Fibroblast of mammary gland (primary cell): ENCODE data around the gene RGL1.

Experiments
- DNase-seq: peaks from one replicate; pipeline ENCODE4 v3.0.0-alpha.2; 2010; ENCODE audit warnings: low read depth
- H3K4me3 ChIP-seq: 2 replicates; pipeline ENCODE4 v1.5.1; 2011; ENCODE audit warnings: low read depth, mild to moderate bottlenecking, low read length, moderate library complexity; ENCODE audit not compliant: control insufficient read depth
- TF ChIP-seq, protein P1 (sequence below): conservative IDR thresholded peaks from 2 replicates; pipeline ENCODE4 v1.5.1; 2011; ENCODE audit warnings: low read depth, low read length, inconsistent platforms; ENCODE audit not compliant: control insufficient read depth, insufficient read depth

Gene RGL1

GRCh38 chr1:183886853-183887252, 81.9 kb downstream of the RGL1 start:
- TF ChIP-seq, protein P1, sequence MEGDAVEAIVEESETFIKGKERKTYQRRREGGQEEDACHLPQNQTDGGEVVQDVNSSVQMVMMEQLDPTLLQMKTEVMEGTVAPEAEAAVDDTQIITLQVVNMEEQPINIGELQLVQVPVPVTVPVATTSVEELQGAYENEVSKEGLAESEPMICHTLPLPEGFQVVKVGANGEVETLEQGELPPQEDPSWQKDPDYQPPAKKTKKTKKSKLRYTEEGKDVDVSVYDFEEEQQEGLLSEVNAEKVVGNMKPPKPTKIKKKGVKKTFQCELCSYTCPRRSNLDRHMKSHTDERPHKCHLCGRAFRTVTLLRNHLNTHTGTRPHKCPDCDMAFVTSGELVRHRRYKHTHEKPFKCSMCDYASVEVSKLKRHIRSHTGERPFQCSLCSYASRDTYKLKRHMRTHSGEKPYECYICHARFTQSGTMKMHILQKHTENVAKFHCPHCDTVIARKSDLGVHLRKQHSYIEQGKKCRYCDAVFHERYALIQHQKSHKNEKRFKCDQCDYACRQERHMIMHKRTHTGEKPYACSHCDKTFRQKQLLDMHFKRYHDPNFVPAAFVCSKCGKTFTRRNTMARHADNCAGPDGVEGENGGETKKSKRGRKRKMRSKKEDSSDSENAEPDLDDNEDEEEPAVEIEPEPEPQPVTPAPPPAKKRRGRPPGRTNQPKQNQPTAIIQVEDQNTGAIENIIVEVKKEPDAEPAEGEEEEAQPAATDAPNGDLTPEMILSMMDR, result no peak
- DNase-seq, result no peak
- H3K4me3 ChIP-seq, result no peak overlapping the region

GRCh38 chr1:183887826-183888819, 83.2 kb downstream of the RGL1 start:
- no peak overlapping the region for H3K4me3 ChIP-seq
- peak; percentile 32 for DNase-seq
- TF ChIP-seq, protein P1, result no peak

DNA sequence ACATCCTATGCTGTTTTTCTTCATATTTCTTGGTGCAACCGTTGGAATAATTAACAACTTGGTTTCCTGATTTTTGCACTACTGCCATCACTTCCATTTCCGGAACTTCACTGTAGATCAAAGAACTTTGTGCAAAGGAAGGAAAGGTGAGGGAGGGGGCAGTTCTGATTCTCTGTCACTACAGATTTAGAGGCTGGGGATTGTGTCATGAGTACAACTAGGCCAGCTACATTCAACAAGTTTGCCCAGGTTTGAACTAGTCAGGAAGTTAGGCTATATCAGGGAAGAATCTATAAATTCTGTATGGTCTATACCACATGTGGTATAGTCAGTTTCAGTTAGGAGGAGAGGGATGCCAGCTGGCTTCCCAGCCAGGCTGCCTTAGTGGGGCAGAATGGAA, 84.2 kb downstream of the RGL1 start:
- DNase-seq, result no peak
- H3K4me3 ChIP-seq, result no peak overlapping the region
- TF ChIP-seq, protein P1, result no peak

DNA sequence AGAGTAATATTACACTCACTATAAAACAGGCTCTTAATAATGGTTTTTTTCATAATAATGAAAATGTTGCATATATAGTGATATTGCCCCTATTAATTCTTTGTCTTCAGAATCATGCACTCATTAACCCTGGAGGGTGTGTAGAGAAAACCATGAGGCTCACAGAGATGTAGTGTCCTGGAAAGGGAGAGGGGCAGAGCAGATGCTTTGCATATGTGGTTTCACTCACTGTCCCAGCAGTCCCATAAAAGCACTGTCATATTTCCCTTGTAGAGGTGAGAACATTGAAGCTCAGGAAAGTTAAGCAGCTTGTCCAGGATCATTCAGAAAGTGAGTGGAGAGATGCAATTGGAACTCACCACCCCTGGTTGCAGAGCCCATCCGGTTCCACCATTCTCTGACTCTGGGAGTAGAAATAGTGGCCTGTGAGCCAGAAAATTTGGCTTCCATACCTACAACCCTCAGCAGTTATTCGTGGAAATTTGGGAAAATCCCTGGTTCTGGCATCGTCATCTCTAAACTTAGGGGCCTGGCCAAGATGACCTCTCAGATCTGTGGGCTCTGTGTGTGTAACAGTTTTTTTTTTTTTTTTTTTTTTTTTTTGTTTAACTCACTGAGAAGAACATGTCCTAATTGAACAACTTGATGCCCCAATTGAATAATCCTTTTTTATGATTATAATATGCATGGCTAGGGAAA, 86.4 kb downstream of the RGL1 start:
- no peak for DNase-seq
- H3K4me3 ChIP-seq, result no peak overlapping the region

GRCh38 chr1:183892351-183892793, 87.5 kb downstream of the RGL1 start:
- TF ChIP-seq, protein P1, result no peak
- peak; percentile 36 for DNase-seq
- no peak overlapping the region for H3K4me3 ChIP-seq

More for the DNA sequence above, 86.4 kb downstream of the RGL1 start:
- TF ChIP-seq, protein P1, result no peak

DNA sequence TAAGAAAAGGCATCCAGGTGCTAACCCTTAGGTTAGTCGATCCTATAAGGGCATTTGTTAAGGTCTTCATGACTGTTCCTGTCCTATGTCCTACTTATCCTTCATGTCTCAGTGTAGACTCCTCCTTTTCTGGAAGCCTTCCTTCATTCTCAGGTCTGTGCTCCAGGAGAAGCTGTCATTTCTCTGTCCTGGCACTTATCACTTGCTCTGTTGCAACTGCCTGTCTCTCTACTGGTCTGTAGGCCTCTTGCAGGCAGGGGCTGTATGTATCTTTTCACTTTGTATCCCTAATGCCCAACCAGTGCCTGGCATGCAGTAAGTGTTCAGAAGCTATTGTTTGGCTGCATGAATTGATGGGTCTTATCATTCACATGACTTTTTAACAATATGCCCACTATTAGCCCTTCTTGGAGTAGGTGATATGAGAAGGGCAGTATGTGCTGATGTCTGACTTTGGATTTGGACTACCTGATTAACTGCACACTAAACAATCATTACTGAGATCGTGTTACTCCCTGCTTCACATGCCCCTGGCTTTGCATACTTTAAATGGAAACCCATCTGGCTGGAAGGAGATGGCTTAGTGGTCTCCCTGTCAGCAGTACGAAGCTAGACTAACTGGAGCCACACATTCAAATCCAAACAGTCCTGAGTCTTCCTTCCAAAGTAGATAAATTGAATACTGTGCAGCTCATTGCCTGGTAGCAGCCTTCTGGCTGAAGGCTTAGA, 88.8 kb downstream of the RGL1 start:
- H3K4me3 ChIP-seq, result no peak overlapping the region
- no peak for DNase-seq
- TF ChIP-seq, protein P1, result no peak
